DOHH2 (cell line): ENCODE measurements around the gene EHMT1.

Source experiments
- H3F3A ChIP-seq: fragments of 200-600 bp; sonication (generic), shearing (Covaris generic); 2 replicates; pipeline ENCODE4 v1.6.0; 2016; ENCODE audit warnings: antibody characterized with exemption, mild to moderate bottlenecking; ENCODE audit not compliant: control insufficient read depth, insufficient read depth
- H3K27ac ChIP-seq: fragments of 200-600 bp; sonication (generic); 2 replicates; pipeline ENCODE4 v1.5.1; 2014; ENCODE audit warnings: low read depth, mild to moderate bottlenecking, low read length, moderate library complexity
- H3K27me3 ChIP-seq: fragments of 200-600 bp; sonication (generic); 2 replicates; pipeline ENCODE4 v1.6.1; 2014; ENCODE audit warnings: mild to moderate bottlenecking, low read length, mixed read lengths; ENCODE audit not compliant: control insufficient read depth
- H3K36me3 ChIP-seq: fragments of 200-600 bp; sonication (generic); 2 replicates; pipeline ENCODE4 v1.6.1; 2014; ENCODE audit warnings: mild to moderate bottlenecking, low read length, moderate library complexity, mixed read lengths; ENCODE audit not compliant: control insufficient read depth
- H3K4me1 ChIP-seq: fragments of 200-600 bp; sonication (generic); 2 replicates; pipeline ENCODE4 v1.6.1; 2014; ENCODE audit warnings: mild to moderate bottlenecking, low read length, mixed read lengths; ENCODE audit not compliant: control insufficient read depth
- H3K4me2 ChIP-seq: fragments of 200-600 bp; sonication (generic); 2 replicates; pipeline ENCODE4 v1.6.0; 2014; ENCODE audit warnings: mild to moderate bottlenecking, low read length, moderate library complexity
- H3K4me3 ChIP-seq: fragments of 200-600 bp; sonication (generic); 2 replicates; pipeline ENCODE4 v1.5.1; 2014; ENCODE audit warnings: mild to moderate bottlenecking, low read length, mixed read lengths
- H3K79me2 ChIP-seq: fragments of 200-600 bp; sonication (generic); 2 replicates; pipeline ENCODE4 v1.6.1; 2014; ENCODE audit warnings: mild to moderate bottlenecking, low read length, mixed read lengths; ENCODE audit not compliant: control insufficient read depth
- H3K9me2 ChIP-seq: fragments of 200-600 bp; sonication (generic); replicated peaks from 2 replicates; pipeline ENCODE4 v1.6.1; 2014; ENCODE audit warnings: mild to moderate bottlenecking, low read length, mixed read lengths; ENCODE audit not compliant: control insufficient read depth
- H3K9me3 ChIP-seq: fragments of 200-600 bp; sonication (generic); 2 replicates; pipeline ENCODE4 v1.6.1; 2014; ENCODE audit warnings: antibody characterized with exemption, low read length, mixed read lengths; ENCODE audit not compliant: control insufficient read depth, insufficient read depth
- H4K20me1 ChIP-seq: fragments of 200-600 bp; sonication (generic); 2 replicates; pipeline ENCODE4 v1.6.0; 2014; ENCODE audit warnings: low read depth, mild to moderate bottlenecking, antibody characterized with exemption, low read length, moderate library complexity; ENCODE audit not compliant: control insufficient read depth, insufficient read depth
- EZH2phosphoT487 ChIP-seq: fragments of 200-600 bp; sonication (generic); IDR thresholded peaks from 2 replicates; pipeline ENCODE4 v1.6.1; 2017; ENCODE audit warnings: borderline replicate concordance, mild to moderate bottlenecking, antibody characterized with exemption, low read length, moderate library complexity, mixed read lengths
- TF ChIP-seq, protein P1 (sequence below): fragments of 200-600 bp; sonication (generic); IDR thresholded peaks from one replicate; pipeline ENCODE4 v1.5.1; 2014; ENCODE audit warnings: antibody characterized with exemption, mild to moderate bottlenecking, low read depth, low read length; ENCODE audit not compliant: poor library complexity, severe bottlenecking

EHMT1 gene

GRCh38 chr9:137786511-137786920 is 167.7 kb downstream of the EHMT1 start:
- TF ChIP-seq, protein P1, sequence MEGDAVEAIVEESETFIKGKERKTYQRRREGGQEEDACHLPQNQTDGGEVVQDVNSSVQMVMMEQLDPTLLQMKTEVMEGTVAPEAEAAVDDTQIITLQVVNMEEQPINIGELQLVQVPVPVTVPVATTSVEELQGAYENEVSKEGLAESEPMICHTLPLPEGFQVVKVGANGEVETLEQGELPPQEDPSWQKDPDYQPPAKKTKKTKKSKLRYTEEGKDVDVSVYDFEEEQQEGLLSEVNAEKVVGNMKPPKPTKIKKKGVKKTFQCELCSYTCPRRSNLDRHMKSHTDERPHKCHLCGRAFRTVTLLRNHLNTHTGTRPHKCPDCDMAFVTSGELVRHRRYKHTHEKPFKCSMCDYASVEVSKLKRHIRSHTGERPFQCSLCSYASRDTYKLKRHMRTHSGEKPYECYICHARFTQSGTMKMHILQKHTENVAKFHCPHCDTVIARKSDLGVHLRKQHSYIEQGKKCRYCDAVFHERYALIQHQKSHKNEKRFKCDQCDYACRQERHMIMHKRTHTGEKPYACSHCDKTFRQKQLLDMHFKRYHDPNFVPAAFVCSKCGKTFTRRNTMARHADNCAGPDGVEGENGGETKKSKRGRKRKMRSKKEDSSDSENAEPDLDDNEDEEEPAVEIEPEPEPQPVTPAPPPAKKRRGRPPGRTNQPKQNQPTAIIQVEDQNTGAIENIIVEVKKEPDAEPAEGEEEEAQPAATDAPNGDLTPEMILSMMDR = no peak
- no peak for TF ChIP-seq EZH2phosphoT487

DNA sequence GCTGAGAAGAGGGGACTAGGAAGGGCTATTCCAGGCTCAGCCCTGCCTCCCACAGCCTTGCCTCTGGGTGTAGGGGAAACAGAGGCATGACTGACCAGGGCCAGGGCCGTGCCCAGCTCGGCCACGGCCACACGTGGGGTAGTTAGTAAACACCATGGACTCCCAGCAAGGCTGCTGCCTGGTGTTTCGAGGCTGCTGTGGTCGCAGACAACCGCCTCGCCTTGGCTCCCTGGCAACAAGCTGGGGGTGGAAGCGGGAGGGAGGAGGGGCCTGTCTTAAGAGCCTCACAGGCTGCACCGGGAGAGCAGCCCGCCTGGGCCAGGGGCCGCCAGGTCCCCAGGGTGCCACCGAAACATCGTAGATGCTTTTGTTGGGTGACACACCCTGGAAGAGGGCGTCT is 168.6 kb downstream of the EHMT1 start:
- H4K20me1 ChIP-seq = peaks cover 3% of the 10 kb centered on the region; the same call in 1 of the 2 replicates
- H3K79me2 ChIP-seq = peaks cover 30% of the 10 kb centered on the region
- H3F3A ChIP-seq = no peaks in the 10 kb centered on the region
- H3K4me2 ChIP-seq = no peak overlapping the region
- peaks cover 96% of the 10 kb centered on the region for H3K36me3 ChIP-seq
- TF ChIP-seq, protein P1 = no peak
- no peak for TF ChIP-seq EZH2phosphoT487
- H3K4me3 ChIP-seq = no peak overlapping the region
- H3K9me3 ChIP-seq = no peaks in the 10 kb centered on the region
- no peaks in the 10 kb centered on the region for H3K4me1 ChIP-seq
- no peaks in the 10 kb centered on the region for H3K27me3 ChIP-seq
- H3K27ac ChIP-seq = no peak overlapping the region
- no peaks in the 10 kb centered on the region for H3K9me2 ChIP-seq

More at GRCh38 chr9:137786511-137786920, 167.7 kb downstream of the EHMT1 start:
- no peaks in the 10 kb centered on the region for H3F3A ChIP-seq
- no peaks in the 10 kb centered on the region for H3K9me3 ChIP-seq
- H3K4me2 ChIP-seq = no peak overlapping the region
- peaks cover 30% of the 10 kb centered on the region for H3K79me2 ChIP-seq
- H3K9me2 ChIP-seq = no peaks in the 10 kb centered on the region
- no peaks in the 10 kb centered on the region for H3K27me3 ChIP-seq
- H3K4me1 ChIP-seq = no peaks in the 10 kb centered on the region
- no peak overlapping the region for H3K27ac ChIP-seq
- peaks cover 97% of the 10 kb centered on the region for H3K36me3 ChIP-seq
- H4K20me1 ChIP-seq = peaks cover 3% of the 10 kb centered on the region; the same call in 1 of the 2 replicates
- no peak overlapping the region for H3K4me3 ChIP-seq

- Histone ChIP-seq H3F3A (no peaks in the 10 kb centered on the region), H3K4me3 (no peak overlapping the region), H3K27me3 (no peaks in the 10 kb centered on the region), H3K9me2 (no peaks in the 10 kb centered on the region), H3K9me3 (no peaks in the 10 kb centered on the region), H4K20me1 (peaks cover 3% of the 10 kb centered on the region; the same call in 1 of the 2 replicates), H3K36me3 (peaks cover 96% of the 10 kb centered on the region), H3K27ac (no peak overlapping the region), H3K4me1 (no peaks in the 10 kb centered on the region), H3K4me2 (no peak overlapping the region), H3K79me2 (peaks cover 27% of the 10 kb centered on the region)
- TF ChIP-seq, protein P1 = no peak
- TF ChIP-seq EZH2phosphoT487 = no peak
These were observed 169.1 kb downstream of the EHMT1 start for GRCh38 chr9:137787786-137788505.
